HG03460 (cell line): ENCODE measurements around the gene TAF11L5.
"Not testable (repeated sequence)": the region's sequence is repeated elsewhere in the genome, so short reads cannot be mapped to it uniquely, and the experiment has no call there.

Experiments
- ATAC-seq: cut with Tn5 transposase; IDR thresholded peaks from one replicate; pipeline ENCODE4 v1.9.1; 2021; ENCODE audit not compliant: unreplicated experiment

Gene TAF11L5

DNA sequence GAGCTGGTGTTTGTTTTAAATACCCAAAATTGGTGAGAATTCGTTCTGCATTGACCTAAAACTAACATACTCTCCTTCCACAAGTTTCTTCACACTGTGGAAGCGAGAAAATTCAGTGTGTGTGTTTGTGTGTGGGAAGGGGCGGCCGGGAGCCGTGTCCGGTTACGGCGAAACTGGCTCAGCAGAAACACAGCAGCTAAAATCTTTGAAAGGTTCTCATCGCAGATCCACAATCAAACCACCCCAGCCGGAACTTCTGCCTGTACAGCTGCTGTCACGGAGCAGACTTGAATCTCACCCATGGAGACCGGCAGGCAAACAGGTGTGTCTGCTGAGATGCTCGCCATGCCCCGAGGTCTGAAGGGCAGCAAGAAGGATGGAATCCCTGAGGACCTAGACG is at the start of gene TAF11L5:
TAF11L5 (plus strand) TSS at position 301 of the 400 bp plus-strand sequence.
- not testable (repeated sequence) for ATAC-seq

DNA sequence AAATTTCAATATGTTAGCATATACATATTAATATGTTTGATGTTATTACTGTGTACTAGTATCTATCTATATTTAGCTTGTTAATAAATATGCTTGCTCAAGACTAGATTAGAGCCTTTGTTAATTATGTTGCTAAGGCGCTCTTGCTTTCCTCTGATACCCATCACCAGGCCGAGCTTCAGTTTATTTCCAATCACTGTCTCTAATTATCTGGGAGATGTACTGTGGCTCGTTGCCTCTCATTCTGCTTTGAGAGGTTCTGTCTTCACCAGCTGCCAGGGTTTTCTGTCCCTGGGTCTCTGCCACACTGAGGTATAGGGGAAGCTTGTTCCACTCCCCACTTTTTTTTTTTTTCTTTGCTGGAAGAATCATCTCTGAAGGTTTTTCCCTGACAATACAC is 48.0 kb upstream of the TAF11L5 start:
- ATAC-seq, result no peak

DNA sequence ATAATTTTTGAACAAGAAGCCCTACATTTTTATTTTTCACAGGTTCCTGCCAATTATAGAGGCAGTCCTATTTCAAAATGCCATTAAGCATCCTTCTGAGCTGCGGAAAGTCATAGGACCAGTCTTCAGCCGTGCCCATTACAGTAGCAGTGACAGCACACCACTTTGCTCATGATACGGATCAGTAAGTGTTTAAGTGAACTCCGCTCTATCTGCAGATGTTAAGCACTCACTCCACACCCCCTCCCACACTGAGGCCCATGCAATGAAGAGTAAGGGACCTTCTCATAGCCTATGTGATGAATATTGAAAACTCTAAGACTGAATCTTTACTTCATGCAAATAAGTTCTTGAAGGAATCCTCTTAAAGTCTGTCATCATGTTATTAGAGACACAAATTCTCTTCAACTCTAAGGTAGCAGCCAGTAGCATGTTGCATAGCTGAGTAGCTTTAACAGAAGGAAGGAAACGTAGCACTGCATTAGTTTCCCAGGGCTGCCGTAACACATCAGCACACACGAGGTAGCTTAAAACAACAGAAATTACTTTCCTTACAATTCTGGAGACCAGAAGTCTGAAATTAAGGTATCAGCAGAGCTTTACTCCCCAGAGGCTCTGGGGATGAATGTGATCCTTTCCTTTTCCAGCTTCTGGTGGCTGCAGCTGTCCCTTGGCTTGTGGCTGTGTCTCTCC is 47.3 kb upstream of the TAF11L5 start:
- no peak for ATAC-seq

DNA sequence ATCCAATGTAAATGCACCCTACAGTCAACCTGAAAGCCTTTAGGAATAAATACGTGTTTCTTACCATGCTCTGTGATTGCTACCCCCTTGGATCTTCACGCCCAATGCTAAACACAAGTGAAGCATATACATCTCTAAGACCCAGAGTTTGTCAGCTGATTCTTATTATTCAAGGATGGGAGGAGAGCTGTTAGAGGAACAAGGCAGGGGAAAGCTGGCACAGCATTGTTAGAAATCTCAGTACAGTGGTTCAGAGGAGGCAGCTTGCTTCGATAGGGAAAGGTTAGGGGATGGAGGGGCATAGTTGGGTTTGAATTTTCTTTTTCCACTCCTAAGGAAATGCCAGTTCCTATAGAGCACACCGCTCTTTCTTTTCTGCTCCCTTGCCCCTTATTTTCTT is 43.7 kb upstream of the TAF11L5 start:
- no peak for ATAC-seq

DNA sequence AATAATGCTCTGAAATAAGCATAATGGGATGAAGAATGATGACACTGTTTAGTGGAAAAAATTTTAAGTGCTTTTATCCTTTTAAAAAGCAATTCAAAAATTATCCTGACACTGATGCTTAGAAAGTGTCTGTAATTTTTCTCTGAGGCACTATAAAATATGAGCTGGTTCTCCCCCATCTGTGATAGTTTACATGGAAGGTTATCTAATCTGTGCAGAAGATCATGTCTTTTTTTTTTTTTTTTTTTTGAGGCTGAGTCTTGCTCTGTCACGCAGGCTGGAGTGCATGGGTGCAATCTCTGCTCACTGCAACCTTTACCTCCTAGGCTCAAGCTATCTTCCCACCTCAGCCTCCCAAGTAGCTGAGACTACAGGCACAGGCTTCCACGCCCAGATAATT is 42.2 kb upstream of the TAF11L5 start:
- no peak for ATAC-seq

DNA sequence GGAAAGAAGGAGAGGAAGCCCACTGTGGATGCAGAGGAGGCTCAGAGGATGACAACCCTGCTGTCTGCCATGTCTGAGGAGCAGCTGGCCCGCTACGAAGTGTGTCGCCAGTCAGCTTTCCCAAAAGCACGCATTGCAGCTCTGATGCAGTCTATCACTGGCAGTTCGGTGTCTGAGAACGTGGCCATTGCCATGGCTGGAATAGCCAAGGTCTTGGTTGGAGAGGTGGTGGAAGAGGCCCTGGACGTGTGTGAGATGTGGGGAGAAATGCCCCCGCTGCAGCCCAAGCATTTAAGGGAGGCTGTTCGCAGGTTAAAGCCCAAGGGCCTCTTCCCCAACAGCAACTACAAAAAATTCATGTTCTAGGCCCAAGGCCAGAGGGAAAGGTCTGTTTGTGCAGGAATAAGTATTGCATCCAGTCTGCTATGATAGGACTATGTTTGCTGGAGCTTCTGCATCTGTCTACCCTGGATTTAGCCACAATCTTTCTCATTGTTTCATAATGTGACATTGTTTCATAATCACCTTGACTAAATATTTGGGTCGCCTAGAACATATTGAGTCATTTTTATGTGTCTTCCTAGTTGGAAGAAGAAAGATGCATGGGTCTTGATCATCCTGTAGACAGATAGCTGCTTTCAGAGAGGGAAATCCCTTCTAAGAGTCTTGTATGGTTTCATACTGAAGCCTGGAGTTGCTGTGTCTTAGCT is 38.4 kb upstream of the TAF11L5 start:
- not testable (repeated sequence) for ATAC-seq

DNA sequence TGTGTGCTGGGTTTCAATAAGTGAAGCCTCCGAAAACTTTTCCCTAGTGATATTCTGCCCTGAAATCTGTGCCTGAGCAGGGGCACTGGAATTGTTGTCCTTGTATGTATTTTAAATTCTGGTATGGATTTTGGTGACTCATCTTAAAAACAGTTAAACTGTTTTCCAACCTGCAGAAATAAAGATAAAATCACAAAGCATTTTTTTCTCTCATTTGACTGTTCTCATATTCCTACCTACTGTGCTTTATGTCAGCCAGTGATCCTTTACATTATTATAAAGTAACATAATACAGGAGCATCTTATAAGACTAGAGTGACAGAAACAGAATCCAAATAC is 37.9 kb upstream of the TAF11L5 start:
- ATAC-seq, result no peak

DNA sequence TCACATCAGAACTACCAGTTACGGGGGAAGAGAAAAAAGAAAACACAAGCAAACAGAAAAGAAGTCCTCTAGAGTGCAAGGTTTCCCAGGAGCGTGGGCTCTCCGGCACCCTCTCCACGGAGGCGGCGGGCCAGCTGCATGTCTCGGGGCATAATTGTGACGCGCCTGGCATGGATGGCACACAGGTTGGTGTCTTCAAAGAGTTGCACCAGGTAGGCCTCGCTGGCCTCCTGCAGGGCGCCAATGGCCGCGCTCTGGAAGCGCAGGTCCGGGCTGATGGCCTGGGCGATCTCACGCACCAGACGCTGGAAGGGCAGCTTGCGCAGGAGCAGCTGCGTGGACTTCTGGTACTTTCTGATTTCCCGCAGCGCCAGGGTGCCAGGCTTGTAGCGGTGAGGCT is 33.8 kb upstream of the TAF11L5 start:
- not testable (repeated sequence) for ATAC-seq

DNA sequence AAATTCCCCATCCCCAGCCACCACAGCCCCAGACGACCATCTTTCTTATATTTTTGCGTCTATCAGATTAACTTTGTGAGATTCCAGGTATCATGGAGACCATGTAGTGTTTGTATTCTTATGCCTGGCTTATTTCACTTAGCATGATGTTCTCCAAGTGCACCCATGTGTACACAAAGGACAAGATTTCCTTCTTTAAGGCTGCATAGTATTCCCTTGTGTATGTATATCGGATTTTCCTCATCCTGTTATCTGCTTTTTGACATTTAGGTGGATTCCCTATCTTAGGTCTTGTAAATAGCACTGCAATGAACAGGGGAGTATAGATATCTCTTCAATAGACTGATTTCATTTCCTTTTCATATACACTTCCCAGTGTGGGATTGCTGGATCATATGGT is 32.3 kb upstream of the TAF11L5 start:
- ATAC-seq, result no peak

DNA sequence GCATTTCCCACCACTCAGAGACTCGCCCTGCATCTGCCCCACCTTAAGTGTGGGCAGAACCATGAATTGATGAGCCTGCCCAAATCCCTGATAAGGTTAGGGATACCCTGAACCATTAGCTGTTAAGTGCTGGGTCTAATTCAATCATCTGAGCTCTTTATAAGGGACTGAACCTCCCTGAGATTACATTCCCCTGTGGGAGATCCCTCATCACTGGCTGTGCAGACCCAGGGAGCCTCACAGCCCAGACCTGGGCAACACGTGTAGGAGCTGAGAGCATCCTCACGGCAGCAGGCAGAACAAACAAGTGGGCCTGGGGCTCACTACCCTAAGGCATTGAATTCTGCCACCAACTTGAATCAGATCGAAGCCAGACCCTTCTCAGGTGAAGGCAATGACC is 27.6 kb upstream of the TAF11L5 start:
- no peak for ATAC-seq

DNA sequence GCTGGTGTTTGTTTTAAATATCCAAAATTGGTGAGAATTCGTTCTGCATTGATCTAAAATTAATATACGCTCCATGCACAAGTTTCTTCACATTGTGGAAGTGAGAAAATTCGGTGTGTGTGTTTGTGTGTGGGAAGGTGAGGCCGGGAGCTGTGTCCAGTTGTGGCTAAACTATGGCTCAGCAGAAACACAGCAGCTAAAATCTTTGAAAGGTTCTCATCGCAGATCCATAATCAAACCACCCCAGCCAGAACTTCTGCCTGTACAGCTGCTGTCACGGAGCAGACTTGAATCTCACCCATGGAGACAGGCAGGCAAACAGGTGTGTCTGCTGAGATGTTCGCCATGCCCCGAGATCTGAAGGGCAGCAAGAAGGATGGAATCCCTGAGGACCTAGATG is 27.1 kb upstream of the TAF11L5 start, which contains the start of gene TAF11L2:
TAF11L2 (plus strand) TSS at position 301 of the 400 bp plus-strand sequence.
- ATAC-seq, result not testable (repeated sequence)

DNA sequence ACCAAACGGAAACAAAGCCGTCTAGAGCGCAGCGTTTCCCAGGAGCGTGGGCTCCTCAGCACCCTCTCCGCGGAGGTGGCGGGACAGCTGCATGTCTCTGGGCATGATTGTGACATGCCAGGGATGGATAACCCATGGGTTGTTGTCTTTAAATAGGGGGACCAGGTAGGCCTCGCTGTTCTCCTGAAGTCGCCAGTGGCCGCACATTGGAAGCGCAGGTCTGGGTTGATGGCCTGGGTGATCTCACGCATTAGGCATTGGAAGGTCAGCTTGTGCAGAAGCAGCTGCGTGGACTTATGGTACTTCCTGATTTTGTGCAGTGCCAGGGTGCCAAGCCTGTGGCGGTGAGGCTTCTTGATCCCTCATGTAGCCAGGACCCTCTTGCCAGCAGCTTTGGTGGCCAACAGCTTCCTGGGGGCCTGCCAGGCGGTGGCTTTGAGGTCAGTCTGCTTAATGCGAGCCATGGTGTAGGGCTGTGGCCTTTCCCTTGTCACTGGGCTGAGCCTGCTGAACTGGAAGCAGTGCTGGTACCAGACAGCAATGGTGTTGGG is 13.2 kb upstream of the TAF11L5 start:
- no peak for ATAC-seq

DNA sequence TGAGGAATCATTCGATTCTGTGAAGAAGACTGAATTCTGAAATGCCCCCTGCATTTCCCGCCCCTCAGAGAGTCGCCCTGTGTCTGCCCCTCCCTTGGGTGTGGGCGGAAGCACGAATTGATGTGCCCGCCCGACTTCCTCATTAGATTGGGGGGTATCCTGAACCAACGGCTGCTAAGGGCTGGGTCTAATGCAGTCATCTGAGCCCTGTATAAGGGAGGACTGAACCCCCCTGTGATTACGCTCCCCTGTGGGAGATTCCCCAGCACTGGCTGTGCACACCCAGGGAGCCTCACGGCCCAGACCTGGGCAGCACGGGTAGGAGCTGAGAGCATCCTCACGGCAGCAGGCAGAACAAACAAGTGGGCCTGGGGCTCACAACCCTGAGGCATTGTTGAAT is 7.5 kb upstream of the TAF11L5 start:
- ATAC-seq, result not testable (repeated sequence)

DNA sequence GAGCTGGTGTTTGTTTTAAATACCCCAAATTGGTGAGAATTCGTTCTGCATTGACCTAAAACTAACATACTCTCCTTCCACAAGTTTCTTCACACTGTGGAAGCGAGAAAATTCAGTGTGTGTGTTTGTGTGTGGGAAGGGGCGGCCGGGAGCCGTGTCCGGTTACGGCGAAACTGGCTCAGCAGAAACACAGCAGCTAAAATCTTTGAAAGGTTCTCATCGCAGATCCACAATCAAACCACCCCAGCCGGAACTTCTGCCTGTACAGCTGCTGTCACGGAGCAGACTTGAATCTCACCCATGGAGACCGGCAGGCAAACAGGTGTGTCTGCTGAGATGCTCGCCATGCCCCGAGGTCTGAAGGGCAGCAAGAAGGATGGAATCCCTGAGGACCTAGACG is 7.0 kb upstream of the TAF11L5 start, which contains the start of gene TAF11L3:
TAF11L3 (plus strand) TSS at position 301 of the 400 bp plus-strand sequence.
- not testable (repeated sequence) for ATAC-seq

DNA sequence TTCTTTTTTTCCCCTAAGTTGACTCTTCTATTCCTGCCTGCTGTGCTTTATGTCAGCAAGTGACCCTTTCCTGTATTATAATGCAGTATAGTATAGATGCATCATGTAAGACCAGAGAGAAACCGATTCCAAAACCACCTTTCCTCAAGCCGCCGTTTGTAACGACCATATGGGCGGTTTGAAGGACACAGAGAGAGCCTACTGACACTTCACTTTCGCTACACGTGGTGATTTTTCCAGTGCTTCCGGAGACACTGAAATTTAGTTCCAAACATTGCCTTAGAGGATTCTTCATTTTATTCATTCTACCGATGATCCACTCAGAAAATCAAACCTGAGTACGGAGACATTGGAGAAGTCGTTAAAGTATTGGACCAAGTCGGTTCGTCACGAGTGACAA is 5.5 kb upstream of the TAF11L5 start:
- not testable (repeated sequence) for ATAC-seq

DNA sequence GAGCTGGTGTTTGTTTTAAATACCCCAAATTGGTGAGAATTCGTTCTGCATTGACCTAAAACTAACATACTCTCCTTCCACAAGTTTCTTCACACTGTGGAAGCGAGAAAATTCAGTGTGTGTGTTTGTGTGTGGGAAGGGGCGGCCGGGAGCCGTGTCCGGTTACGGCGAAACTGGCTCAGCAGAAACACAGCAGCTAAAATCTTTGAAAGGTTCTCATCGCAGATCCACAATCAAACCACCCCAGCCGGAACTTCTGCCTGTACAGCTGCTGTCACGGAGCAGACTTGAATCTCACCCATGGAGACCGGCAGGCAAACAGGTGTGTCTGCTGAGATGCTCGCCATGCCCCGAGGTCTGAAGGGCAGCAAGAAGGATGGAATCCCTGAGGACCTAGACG is 3.5 kb upstream of the TAF11L5 start, which contains the start of gene TAF11L4:
TAF11L4 (plus strand) TSS at position 301 of the 400 bp plus-strand sequence.
- ATAC-seq, result not testable (repeated sequence)

DNA sequence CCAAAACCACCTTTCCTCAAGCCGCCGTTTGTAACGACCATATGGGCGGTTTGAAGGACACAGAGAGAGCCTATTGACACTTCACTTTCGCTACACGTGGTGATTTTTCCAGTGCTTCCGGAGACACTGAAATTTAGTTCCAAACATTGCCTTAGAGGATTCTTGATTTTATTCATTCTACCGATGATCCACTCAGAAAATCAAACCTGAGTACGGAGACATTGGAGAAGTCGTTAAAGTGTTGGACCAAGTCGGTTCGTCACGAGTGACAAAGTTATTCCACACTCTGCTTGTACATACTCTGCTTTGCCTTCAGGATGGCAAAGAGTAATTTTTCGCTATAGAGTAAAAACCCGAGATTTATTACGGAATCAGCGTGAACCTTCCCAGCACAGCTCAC is 1.5 kb downstream of the TAF11L5 start:
- not testable (repeated sequence) for ATAC-seq

DNA sequence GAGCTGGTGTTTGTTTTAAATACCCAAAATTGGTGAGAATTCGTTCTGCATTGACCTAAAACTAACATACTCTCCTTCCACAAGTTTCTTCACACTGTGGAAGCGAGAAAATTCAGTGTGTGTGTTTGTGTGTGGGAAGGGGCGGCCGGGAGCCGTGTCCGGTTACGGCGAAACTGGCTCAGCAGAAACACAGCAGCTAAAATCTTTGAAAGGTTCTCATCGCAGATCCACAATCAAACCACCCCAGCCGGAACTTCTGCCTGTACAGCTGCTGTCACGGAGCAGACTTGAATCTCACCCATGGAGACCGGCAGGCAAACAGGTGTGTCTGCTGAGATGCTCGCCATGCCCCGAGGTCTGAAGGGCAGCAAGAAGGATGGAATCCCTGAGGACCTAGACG is 3.3 kb downstream of the TAF11L5 start, which contains the start of gene TAF11L6:
TAF11L6 (plus strand) TSS at position 301 of the 400 bp plus-strand sequence.
- ATAC-seq, result not testable (repeated sequence)
